GM12872 (cell line): ENCODE data around the gene TRIP12.
A peak's percentile ranks its signal among the peaks of the same experiment; 100 is the strongest.

Source experiments
- CTCF ChIP-seq: IDR thresholded peaks from 3 replicates; pipeline ENCODE4 v1.5.1; 2011; ENCODE audit warnings: low read depth, mild to moderate bottlenecking, low read length, moderate library complexity; ENCODE audit not compliant: insufficient read depth

The TRIP12 gene

GRCh38 chr2:229725716-229726574, 195.9 kb downstream of the TRIP12 start:
- no peak for TF ChIP-seq CTCF

DNA sequence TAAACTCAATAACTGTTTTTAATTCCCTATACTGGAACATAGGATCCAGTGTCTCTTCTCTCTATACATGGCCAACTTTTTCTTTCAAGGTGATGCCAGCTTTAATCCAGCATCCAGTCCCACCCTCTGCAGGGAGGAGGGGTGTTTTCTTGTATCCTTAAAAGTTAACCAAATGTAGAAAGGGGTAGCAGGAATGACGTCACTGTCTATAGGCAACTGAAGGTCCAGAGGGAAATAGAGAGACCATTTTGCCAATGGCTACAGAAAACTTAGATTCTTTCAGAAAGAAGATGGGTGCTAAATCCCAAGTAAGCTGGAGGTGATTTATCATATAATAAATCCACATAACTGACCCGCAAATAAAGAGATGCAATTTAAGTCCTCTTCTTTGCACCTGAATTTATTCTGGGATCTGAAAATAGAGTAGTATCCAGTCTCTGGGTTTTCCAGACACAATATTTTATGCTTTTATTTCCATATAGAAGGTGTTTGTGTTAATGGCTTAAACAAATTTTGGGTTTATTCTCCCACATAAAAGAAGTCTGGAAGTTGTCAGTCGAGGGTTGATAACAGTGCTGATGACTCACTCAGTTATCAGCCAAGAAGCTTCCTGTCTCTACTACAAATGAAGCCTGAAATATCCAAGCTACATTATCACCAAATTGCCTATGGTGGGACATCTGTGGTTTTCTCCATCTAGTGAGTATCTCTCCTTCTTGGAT, 201.7 kb downstream of the TRIP12 start:
- no peak for TF ChIP-seq CTCF

DNA sequence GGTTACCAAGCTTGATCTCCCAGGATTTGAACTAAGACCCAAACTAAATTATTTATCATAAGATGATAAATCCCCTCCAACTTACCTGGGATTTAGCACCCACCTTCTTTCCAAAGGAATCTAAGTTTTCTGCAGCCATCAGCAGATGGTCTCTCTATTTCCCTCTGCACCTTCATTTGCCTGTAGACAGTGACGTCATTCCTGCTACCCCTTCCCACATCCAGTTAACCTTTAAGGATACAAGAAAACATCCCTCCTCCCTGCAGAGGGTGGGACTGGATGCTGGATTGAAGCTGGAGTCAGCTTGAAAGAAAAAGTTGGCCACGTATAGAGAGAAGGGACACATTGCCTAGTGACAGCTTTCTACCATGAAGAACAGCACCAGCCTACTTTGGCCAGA, 203.8 kb downstream of the TRIP12 start:
- TF ChIP-seq CTCF: no peak

- TF ChIP-seq CTCF: peak; percentile 62
These were observed 205.8 kb downstream of the TRIP12 start for GRCh38 chr2:229715895-229716507.

GRCh38 chr2:229714736-229715541, 206.9 kb downstream of the TRIP12 start:
- TF ChIP-seq CTCF: no peak

GRCh38 chr2:229714080-229714735, 207.6 kb downstream of the TRIP12 start, which contains the start of gene DNER:
Gene DNER (minus strand): TSS chr2:229714555. CDS start chr2:229714423, 132 bp downstream.
- no peak for TF ChIP-seq CTCF
